ENCODE measurements around the gene ATL2. TPM values are rescaled to one million over a fixed set of nuclear protein-coding genes. Genes with fewer than 3 reads are reported as not detected.

Gene ATL2
- polyA plus RNA-seq, 3 donors = 7.8 to 28.3 (median 10.8) TPM

DNA sequence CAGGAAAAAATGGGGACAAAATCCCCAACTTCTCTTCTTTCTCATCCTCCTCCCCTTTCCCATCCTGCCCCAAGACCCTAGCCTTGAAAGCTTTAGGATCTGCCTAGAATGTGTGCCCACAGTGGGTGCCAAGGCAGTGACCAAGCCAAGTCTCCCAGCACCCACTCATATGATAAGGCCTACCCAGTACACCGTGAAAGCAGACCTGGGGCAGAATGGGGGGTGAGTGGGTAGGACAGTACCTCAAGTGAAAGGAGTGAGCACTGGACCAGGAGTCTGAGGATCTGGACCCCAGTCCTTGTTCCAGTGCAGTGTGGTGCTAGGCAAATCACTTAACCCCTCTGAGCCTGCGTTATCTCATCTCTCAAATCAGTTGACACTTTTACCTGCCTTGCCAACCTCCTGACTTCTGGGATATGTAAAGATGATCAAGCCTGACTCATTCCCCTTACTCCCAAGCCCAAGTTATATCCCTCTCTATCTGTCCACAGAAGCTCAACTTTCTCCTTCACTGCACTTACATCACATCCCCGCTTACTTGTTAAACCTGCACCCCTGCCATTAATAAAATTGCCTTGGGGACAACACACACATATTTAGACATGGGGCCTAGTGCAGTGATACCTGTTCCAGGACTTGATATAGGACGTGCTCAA, 109.7 kb downstream of the ATL2 start:
- DNase-seq = no peak
- H3K27ac Mint-ChIP-seq = peak overlapping the region; percentile 12 to 97 (median 69)
- no peak overlapping the region for H3K9ac ChIP-seq (ENCODE audit: insufficient read depth, low read length, poor library complexity, severe bottlenecking)
- no peak overlapping the region for H3K4me2 ChIP-seq (replicated peaks; ENCODE audit: extremely low read depth, low read length, poor library complexity, severe bottlenecking)
- peaks cover 46 to 54% of the 10 kb centered on the region in 2 donors for H3K4me1 ChIP-seq (ENCODE audit: control insufficient read depth in 1 of 2, insufficient read depth in 2 of 2, low read length in 2 of 2)
- H3K36me3 ChIP-seq (replicated peaks in 1 of 2; ENCODE audit: control insufficient read depth in 1 of 2, insufficient read depth in 2 of 2, low read length in 2 of 2) = no peaks in the 10 kb centered on the region
- peaks cover 0 to 2% (median 0%) of the 10 kb centered on the region in 3 donors for H3K27me3 Mint-ChIP-seq (ENCODE audit: low read depth in 3 of 3)
- H3K79me2 ChIP-seq (ENCODE audit: insufficient read depth, low read length) = no peaks in the 10 kb centered on the region
- H2AFZ ChIP-seq (ENCODE audit: insufficient read depth, low read depth, low read length, poor library complexity, severe bottlenecking) = no peak overlapping the region
- H4K20me1 ChIP-seq (ENCODE audit: insufficient read depth, low read length) = no peaks in the 10 kb centered on the region
- no peaks in the 10 kb centered on the region for H3K27me3 ChIP-seq (ENCODE audit: control insufficient read depth in 2 of 2, insufficient read depth in 2 of 2, low read length in 2 of 2)
- peaks cover 8 to 10% of the 10 kb centered on the region in 2 donors for H3K36me3 Mint-ChIP-seq
- H3K9me3 ChIP-seq (replicated peaks in 1 of 2; ENCODE audit: control insufficient read depth in 1 of 2, insufficient read depth in 1 of 2, low read length in 2 of 2) = peaks cover 0 to 9% of the 10 kb centered on the region in 2 donors
- no peak overlapping the region for H3K4me3 Mint-ChIP-seq
- H3K9me3 Mint-ChIP-seq = peaks cover 0 to 15% (median 7%) of the 10 kb centered on the region in 7 donors
- no peak for TF ChIP-seq CTCF (IDR thresholded peaks at IDR 0.05)
- intact Hi-C loops (cut with micrococcal nuclease) = loop anchor here in 1 of 2 donors (10.0 kb wide), 1 partner anchor 103 kb away; no protein-coding TSS in a partner anchor
- WGBS (ENCODE audit: insufficient coverage) = 100% methylated on average over 3 of the region's 4 CpGs
- no peak overlapping the region for H3K4me3 ChIP-seq (replicated peaks in 1 of 3; ENCODE audit: low read depth in 2 of 3, low read length in 3 of 3)
- peak overlapping the region; percentile 52 to 72 for H3K27ac ChIP-seq (ENCODE audit: low read depth in 1 of 2, low read length in 2 of 2)
- H3K4me1 Mint-ChIP-seq = peaks cover 55% of the 10 kb centered on the region

DNA sequence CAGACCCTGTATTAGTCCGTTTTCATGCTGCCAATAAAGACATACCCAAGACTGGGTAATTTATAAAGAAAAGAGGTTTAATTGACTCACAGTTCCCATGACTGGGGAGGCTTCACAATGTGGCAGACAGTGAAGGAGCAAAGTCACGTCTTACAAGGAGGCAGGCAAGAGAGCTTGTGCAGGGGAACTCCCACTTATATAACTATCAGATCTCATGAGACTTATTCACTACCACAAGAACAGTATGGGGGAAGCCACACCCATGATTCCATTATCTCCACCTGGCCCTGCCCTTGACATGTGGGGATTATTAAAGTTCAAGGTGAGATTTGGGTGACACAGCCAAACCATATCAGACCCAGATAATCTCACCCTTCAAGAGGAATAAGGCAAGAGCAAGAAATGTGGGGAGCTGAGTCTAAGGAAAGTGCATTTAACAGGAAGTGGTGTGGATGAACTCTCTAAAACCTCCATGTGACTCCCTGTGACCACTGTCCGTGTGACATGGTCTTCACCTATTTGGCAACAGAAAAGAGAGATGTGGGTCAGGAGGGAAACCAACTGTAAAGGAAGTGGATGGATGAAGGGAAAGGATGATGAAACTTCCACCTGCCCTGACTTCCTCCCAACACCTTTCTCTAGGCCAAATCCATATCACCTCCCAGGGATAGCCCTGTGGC, 110.6 kb downstream of the ATL2 start:
- no peak overlapping the region for H3K4me2 ChIP-seq (replicated peaks; ENCODE audit: extremely low read depth, low read length, poor library complexity, severe bottlenecking)
- H3K4me3 ChIP-seq (replicated peaks in 1 of 3; ENCODE audit: low read depth in 2 of 3, low read length in 3 of 3) = no peak overlapping the region
- Mint-ChIP-seq H3K36me3 (peaks cover 8 to 10% of the 10 kb centered on the region in 2 donors), H3K9me3 (peaks cover 0 to 15% (median 6%) of the 10 kb centered on the region in 7 donors), H3K27ac (peak overlapping the region; percentile 61 to 97 (median 82)), H3K4me1 (peaks cover 63% of the 10 kb centered on the region), H3K27me3 (ENCODE audit: low read depth in 3 of 3) (peaks cover 0 to 2% (median 0%) of the 10 kb centered on the region in 3 donors), H3K4me3 (peak overlapping the region in 1 of 2 donors; percentile 51)
- TF ChIP-seq CTCF (IDR thresholded peaks at IDR 0.05) = no peak
- peaks cover 0 to 9% of the 10 kb centered on the region in 2 donors for H3K9me3 ChIP-seq (replicated peaks in 1 of 2; ENCODE audit: control insufficient read depth in 1 of 2, insufficient read depth in 1 of 2, low read length in 2 of 2)
- H3K4me1 ChIP-seq (ENCODE audit: control insufficient read depth in 1 of 2, insufficient read depth in 2 of 2, low read length in 2 of 2) = peaks cover 54 to 63% of the 10 kb centered on the region in 2 donors
- H3K27ac ChIP-seq (ENCODE audit: low read depth in 1 of 2, low read length in 2 of 2) = peak overlapping the region; percentile 52 to 72
- DNase-seq = peak; percentile 58 to 82 (median 62)
- no peaks in the 10 kb centered on the region for H4K20me1 ChIP-seq (ENCODE audit: insufficient read depth, low read length)
- H2AFZ ChIP-seq (ENCODE audit: insufficient read depth, low read depth, low read length, poor library complexity, severe bottlenecking) = no peak overlapping the region
- H3K9ac ChIP-seq (ENCODE audit: insufficient read depth, low read length, poor library complexity, severe bottlenecking) = no peak overlapping the region
- no peaks in the 10 kb centered on the region for H3K36me3 ChIP-seq (replicated peaks in 1 of 2; ENCODE audit: control insufficient read depth in 1 of 2, insufficient read depth in 2 of 2, low read length in 2 of 2)
- no peaks in the 10 kb centered on the region for H3K79me2 ChIP-seq (ENCODE audit: insufficient read depth, low read length)
- no peaks in the 10 kb centered on the region for H3K27me3 ChIP-seq (ENCODE audit: control insufficient read depth in 2 of 2, insufficient read depth in 2 of 2, low read length in 2 of 2)
- no CpG with 5 or more reads among the region's 3 CpGs for WGBS (ENCODE audit: insufficient coverage)
- intact Hi-C loops (cut with micrococcal nuclease) = loop anchor here in 1 of 2 donors (10.0 kb wide), 1 partner anchor 102 kb away; no protein-coding TSS in a partner anchor
